ELR (cell line): Measurements from ENCODE around the gene ADAMTS16.

Source experiments
- DNase-seq: peaks from one replicate; pipeline ENCODE4 v3.0.0-alpha.2; 2015; ENCODE audit warnings: low read depth

Gene ADAMTS16

DNA sequence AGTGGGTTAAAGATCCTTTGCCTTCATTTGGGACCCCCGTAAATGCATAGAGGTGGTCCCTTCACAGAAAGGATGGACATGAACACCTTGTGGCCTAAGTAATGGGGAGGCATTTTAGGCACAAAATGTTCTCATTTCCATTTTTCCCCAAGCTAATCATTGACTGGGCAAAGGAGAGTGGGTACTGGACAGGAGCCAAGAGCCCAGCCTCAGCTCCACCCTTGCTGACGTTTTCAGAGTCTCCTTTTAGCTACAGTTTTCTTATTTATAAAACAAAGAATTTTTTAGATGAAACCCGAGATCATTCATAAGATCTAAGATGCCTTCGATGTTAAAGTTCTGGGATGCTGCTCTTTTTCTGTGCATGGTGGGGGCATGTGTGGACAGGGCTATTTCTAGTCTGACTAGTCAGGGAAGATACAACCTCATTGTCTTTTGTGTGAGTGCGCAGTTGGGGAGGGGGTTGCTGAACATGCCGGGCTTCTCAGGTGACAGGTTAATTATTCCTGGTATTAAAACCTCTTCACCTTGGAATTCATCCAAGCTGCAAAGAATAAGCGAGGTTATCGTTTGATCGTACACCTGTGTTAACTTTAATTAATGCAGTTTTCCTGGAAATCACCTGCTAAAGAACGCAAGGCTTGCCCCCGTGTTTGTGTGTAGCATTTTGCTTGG, 48.4 kb downstream of the ADAMTS16 start:
- no peak for DNase-seq

DNA sequence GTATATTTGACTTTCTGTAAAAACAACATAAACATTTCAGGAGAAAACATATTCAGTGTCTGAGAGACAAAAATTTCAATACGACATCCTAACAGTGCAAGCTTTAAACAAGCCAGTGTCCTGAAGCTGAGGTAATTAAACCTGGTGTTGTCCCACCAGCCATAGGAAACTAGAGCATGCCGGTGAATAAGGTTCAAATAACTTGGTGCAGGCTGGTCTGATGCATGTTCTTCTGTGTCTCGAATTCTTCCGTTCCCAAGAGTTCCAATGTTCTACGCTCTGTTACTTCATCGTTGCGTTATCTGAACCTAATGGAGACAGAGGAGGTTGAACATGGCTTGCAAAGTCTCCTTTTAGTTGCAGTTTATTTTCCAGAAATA, 48.9 kb downstream of the ADAMTS16 start:
- no peak for DNase-seq

- DNase-seq: no peak
Measured at GRCh38 chr5:5191906-5192305, 51.8 kb downstream of the ADAMTS16 start.

GRCh38 chr5:5192681-5193080, 52.6 kb downstream of the ADAMTS16 start:
- peak; percentile 50 for DNase-seq

DNA sequence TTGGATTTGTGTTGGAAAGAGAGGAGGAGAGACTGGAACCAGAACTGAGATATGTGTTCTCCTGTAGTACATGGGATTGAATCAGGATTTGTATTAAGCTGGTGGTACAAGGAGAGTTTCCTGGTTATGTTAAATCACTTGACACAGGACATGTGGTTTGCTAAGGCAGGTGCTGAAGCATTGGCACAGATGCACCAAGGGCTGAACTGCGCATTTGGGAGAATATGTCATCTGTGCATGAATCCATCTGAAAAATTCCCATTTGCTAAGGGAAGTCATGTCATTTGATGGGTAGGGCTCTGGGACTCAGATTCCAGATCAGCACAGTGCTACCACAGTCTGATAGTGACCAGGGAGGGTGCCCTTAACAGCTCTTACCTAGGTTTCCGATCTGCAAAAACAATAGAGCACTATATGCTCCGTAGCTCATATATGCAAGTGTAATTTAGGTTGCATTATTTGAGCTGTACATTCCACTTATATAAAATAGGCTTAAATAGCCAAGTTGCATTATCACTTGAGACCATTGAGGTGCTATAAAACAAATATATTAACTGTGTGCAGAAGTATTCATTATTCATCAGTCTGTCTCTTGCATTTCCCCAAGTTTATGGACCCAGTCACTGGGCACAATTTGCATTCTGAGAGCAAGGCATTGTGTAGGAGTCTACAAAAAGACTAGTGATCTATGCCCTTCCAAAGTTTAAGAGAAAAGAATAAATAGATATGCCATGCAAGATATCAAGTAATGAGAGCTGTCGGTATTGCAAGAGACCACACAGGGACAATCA, 55.2 kb downstream of the ADAMTS16 start:
- no peak for DNase-seq

GRCh38 chr5:5198135-5198534, 58.0 kb downstream of the ADAMTS16 start:
- peak; percentile 33 for DNase-seq

DNA sequence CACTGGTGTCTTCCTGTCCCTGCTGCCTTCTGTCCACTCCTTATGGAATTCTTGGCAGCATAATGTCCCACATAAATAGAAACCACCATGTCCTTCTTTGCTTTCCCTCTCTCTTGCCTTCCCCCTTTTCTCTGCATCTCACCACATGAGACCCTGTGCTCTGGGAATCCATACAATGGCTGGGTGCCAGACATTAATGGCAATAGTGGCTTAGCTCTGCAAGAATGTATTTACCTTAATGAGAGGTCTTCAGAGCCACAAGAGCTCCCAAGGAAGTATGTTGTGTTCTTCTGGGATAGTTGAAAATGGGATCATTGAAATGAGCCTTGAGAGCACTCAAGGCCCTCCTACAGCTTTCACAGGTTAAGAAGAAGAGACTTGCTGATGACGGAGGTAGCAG, 58.7 kb downstream of the ADAMTS16 start:
- no peak for DNase-seq

DNA sequence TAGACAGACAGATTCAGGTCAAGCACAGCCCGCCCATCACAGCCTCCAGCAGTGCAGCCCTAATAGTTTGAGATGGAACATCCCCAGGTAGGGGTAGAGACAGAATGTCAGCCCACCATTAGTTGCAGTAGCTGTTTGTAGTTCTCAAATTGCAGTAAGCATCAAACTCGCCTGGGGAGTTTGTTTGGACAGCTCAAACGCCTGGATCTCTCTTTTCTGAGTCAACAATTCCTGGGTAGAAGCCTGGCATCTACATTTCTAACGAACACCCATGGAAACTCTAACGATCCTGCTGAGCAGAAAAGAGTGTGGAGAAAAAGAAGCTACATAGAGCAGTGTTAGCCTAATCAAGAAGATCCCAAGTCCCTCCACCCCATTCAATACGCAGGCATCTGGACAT, 59.4 kb downstream of the ADAMTS16 start:
- DNase-seq: no peak

GRCh38 chr5:5200133-5200532, 60.0 kb downstream of the ADAMTS16 start:
- no peak for DNase-seq

GRCh38 chr5:5202321-5202720, 62.2 kb downstream of the ADAMTS16 start:
- no peak for DNase-seq

DNA sequence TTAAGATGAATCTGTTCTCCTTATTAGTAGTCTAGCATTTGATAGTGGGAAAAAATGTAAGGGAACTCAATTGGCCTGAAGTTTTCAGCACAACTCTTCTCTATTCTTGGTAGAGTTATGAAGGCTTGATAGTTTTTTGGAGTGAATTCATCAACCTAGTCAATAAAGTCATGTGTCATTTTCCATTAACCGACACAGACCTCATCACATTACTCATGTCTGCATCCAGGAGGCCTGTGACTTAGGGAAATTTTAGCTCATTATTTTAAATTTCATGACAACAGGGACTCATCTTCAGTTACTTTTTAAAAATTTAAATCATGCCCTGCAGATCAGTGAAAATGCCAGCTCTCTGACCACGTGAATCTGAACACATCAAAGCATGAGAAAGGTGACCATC, 63.3 kb downstream of the ADAMTS16 start:
- no peak for DNase-seq

GRCh38 chr5:5207828-5208227, 67.7 kb downstream of the ADAMTS16 start:
- no peak for DNase-seq

DNA sequence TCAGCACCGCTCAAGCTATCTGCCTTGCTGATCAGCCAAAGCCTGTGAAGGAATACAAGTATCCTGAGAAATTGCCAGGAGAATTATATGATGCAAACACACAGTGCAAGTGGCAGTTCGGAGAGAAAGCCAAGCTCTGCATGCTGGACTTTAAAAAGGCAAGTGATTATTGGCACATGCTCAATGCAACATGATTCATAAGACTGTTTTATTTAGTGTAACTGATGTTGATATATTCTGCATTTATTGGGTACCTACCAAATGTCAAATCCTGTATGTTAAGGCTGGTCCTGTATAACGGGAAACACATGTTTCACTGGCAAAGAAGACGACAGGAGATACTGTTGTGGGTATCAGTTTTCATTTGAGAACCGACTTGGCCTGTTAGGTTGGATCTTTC, 69.0 kb downstream of the ADAMTS16 start:
- DNase-seq: no peak

DNA sequence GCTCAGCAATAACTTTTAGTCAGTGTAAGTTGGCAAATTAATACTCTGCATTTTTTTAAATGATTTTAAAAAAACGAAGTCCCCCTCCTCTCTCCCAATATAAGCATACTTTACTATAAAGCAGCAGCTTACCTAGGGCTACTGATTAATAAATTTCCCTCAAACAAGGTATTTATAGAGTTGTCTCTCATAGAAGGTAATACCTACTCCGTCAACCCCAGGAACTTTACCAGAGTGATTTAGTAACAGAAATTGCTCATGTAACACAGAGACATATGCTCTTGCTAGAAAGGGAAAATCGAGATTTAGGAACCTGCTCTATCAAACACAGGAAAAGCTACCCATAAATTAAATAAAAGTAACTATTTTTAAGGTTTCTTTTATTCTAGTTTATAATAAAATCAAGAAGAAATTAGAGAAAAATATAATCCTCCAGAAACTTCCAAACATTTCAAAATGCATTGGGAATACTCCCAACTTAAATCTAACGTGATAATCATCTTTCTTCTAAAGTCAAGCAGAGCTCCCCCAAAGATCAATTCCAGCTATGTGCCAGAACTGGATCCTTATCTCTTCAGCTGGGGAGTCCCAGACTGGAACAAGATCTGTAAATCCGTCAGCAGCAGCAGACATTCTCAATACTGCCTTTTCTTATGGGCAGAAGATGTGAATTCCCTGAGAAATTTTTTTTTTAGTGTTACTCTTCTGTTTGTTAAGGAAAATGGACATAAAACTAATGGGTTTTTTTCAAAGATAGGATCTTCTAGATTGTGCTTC, 69.6 kb downstream of the ADAMTS16 start:
- no peak for DNase-seq

DNA sequence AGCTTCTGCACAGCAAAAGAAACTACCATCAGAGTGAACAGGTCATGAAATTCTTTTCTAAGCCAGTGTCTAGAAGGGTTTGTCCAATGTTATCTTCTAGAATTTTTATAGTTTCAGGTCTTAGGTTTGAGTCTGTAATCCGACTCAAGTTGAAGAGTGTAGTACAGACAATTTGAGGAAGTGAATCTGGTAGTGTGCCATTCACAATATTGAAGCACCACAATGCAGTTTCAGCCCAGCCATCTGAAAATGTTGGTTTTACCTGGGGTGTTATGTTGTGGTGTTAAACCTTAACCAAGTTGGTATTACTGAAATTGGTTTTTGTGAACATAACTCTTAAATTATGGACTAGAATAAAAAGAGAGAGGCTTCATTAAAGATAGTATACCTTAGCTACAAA, 77.2 kb downstream of the ADAMTS16 start:
- no peak for DNase-seq

- no peak for DNase-seq
Measured at GRCh38 chr5:5218396-5218795, 78.3 kb downstream of the ADAMTS16 start.

- no peak for DNase-seq
Measured at GRCh38 chr5:5219541-5219940, 79.4 kb downstream of the ADAMTS16 start.

DNA sequence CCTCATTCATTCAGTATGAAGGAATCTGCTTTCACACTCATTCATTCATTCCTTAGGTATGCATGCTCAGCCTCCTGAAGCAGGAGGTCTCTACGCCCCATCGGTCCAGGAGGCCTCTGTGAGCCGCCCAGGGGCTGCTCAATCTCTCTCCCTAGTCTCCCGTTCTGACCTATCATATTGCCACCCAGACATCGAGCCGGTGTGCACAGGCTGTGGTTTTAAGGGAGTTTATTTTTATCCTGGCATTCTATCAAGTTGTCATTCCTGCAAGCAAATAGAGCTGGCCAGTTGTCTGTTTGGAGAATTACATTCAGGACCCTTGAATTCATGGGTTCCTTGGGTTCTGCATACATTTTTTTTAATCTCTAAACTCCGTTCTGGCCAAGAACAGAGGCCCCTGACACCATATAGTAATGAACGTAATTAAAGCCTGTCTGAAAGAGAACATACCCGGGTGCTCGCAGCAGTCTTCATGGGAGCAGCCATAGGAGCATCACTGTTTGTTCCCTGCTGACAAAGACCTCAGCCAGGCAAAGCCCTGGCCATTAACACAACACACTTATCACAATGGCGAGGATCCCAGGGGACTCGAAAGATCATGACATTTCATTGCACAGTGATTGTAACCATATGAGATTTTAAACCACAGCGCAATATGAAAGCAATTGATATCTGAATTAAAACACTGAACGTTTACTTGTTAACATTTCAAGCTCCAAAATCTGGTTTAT, 80.9 kb downstream of the ADAMTS16 start:
- DNase-seq: no peak

DNA sequence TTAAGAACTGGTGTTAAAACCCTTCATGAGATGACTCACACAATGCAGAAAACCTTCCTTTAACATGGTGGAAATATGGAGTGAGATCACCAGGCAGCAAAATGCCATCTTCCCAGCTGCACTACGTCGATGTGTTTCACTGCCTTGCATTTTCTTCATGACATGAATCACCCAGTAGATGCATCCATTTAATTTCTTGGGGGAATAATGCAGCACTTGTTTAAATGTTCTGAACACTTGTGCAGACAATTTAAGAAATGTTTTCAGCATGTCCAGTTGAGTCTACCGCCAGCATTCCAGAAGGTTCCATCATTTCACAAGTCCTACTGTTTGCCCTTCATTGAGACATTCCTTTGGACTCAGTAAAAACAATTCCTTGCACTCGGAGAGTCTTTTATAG, 81.6 kb downstream of the ADAMTS16 start:
- DNase-seq: peak; percentile 66

DNA sequence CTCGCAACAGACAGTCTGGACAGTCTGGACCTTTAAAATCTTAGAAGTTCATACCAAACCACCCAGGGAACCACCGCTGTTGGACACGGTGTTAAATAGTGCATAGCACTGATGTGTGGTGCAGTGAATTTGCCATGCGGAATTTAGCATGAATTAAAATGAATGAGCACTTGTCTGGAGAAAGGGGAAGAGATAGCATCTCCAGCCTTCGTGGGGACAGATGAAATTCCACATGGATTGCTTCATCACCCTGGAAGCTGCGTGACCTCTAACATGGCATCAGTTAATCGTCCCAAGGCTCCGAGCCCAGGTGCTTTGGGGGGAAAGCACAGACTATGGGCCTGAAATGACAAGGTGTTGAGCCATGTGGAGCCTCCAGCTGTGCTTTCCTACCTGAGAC, 91.4 kb downstream of the ADAMTS16 start:
- DNase-seq: no peak

DNA sequence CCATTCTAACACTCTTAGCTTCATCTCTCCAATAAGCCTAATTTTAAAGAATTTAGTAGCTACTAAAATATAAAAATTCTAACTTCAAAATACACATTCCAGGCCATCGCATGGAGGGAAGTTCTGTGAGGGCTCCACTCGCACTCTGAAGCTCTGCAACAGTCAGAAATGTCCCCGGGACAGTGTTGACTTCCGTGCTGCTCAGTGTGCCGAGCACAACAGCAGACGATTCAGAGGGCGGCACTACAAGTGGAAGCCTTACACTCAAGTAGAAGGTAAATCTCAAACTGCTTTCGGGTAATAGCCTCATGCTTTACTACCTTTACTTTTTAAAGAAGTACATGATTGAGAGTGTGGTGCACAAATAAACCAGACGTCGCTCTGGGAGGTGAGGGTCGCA, 94.8 kb downstream of the ADAMTS16 start:
- no peak for DNase-seq

DNA sequence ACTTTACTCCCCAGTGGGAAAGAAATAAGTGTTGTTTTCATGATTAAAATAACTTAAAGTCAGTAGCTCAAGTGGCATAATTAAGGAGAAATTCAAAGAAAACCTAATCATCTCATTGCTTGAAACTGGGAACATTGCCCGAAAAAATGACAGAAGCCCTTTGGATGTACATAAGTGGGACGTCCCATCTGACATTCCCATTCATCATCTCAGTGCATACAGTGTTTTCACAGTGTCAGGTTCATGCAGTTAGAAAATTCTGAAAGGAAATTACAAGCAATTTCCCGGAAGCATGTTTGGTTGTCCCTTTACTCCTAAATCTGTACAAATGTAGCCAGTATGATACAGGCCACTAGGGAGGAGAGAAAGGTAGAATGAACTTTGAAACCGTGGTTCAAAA, 95.6 kb downstream of the ADAMTS16 start:
- DNase-seq: no peak
